Prostate gland (tissue), 2 donors: Measurements from ENCODE around the gene RIMBP2. TPM values are rescaled to one million over a fixed set of nuclear protein-coding genes. Genes with fewer than 3 reads are reported as not detected.

Experiments used
- DNase-seq: peaks from one replicate; pipeline ENCODE4 v3.0.0-alpha.2; 2019; ENCODE audit warnings: low spot score
- H3K27ac ChIP-seq, 2 donors: fragments of 200-600 bp; sonication (generic); 2 replicates each; pipeline ENCODE4 v1.5.1; 2017 to 2019
- H3K27me3 ChIP-seq: fragments of 200-600 bp; sonication (generic); replicated peaks from 2 replicates; pipeline ENCODE4 v1.5.1; 2019; ENCODE audit not compliant: insufficient read depth
- H3K36me3 ChIP-seq, 2 donors: fragments of 200-600 bp; sonication (generic); 1 replicate in 1 of 2; 2 replicates in 1 of 2; pipeline versions ENCODE4 v1.5.1 to v1.8.1; 2017 to 2019
- H3K4me1 ChIP-seq: fragments of 200-600 bp; sonication (generic); replicated peaks from 2 replicates; pipeline ENCODE4 v1.5.1; 2019
- H3K4me3 ChIP-seq, 2 donors: fragments of 200-600 bp; sonication (generic); 2 replicates each; pipeline ENCODE4 v1.5.1; 2017 to 2019
- H3K9me3 ChIP-seq: fragments of 200-600 bp; sonication (generic); 2 replicates; pipeline ENCODE4 v1.5.1; 2017
- CTCF ChIP-seq, 4 experiments: fragments of 200-600 bp in 2 of 4; fragments of 450-650 bp in 2 of 4; sonication (generic) in 2 of 4; IDR thresholded peaks; 1 replicate in 3 of 4; 2 replicates in 1 of 4; pipeline ENCODE4 v1.5.1; 2016 to 2019; ENCODE audit warnings: antibody characterized with exemption in 4 of 4, mild to moderate bottlenecking in 2 of 4, moderate library complexity in 2 of 4
- POLR2A ChIP-seq: fragments of 450-650 bp; IDR thresholded peaks from one replicate; pipeline ENCODE4 v1.6.1; 2016; ENCODE audit warnings: antibody characterized with exemption, mild to moderate bottlenecking
- POLR2AphosphoS5 ChIP-seq: sonication (generic); formaldehyde crosslinking; IDR thresholded peaks from one replicate; pipeline ENCODE4 v1.6.1; 2017; ENCODE audit warnings: antibody characterized with exemption
- WGBS: methylation state at CpG from one replicate; pipeline ENCODE4 v1.1.5; 2018; 5-methylcytosine and 5-hydroxymethylcytosine counted together
- intact Hi-C: fragments of 100-400 bp; cut with DNase I; formaldehyde crosslinking; loops from one replicate; pipeline ENCODE4 v1.14.2; 2022
- total RNA-seq, 2 donors: library from RNA; depleted of rRNA; stranded (reverse); fragments of >200 nt; gene quantifications; one replicate each; pipeline ENCODE4 v1.1.0, GENCODE V29; 2016

Gene RIMBP2
- total RNA-seq, 2 donors from 2014 or later: 0.96 to 7.0 TPM

- Histone ChIP-seq H3K27me3 (no peaks in the 10 kb centered on the region), H3K9me3 (no peaks in the 10 kb centered on the region), H3K4me1 (no peaks in the 10 kb centered on the region), H3K27ac (no peak overlapping the region), H3K4me3 (no peak overlapping the region), H3K36me3 (no peaks in the 10 kb centered on the region)
- WGBS: 81% methylated on average over 11 of the region's 11 CpGs
- no peak for TF ChIP-seq CTCF (IDR thresholded peaks at IDR 0.05)
- no peak for TF ChIP-seq POLR2A
- no peak for TF ChIP-seq POLR2AphosphoS5
- intact Hi-C loops: no loop called here
- DNase-seq: no peak
Observed at GRCh38 chr12:130609966-130610365, 106.1 kb downstream of the RIMBP2 start.

GRCh38 chr12:130608831-130609230, 107.3 kb downstream of the RIMBP2 start:
- intact Hi-C loops: no loop called here
- H3K4me1 ChIP-seq: no peaks in the 10 kb centered on the region
- H3K9me3 ChIP-seq: no peaks in the 10 kb centered on the region
- no peak overlapping the region for H3K27ac ChIP-seq
- WGBS: 86% methylated on average over 7 of the region's 7 CpGs
- TF ChIP-seq CTCF (IDR thresholded peaks at IDR 0.05): no peak
- no peak for TF ChIP-seq POLR2A
- TF ChIP-seq POLR2AphosphoS5: no peak
- H3K36me3 ChIP-seq: no peaks in the 10 kb centered on the region
- no peaks in the 10 kb centered on the region for H3K27me3 ChIP-seq
- H3K4me3 ChIP-seq: no peak overlapping the region
- DNase-seq: no peak

GRCh38 chr12:130608132-130608531, 108.0 kb downstream of the RIMBP2 start:
- intact Hi-C loops: no loop called here
- no peaks in the 10 kb centered on the region for H3K27me3 ChIP-seq
- H3K27ac ChIP-seq: no peak overlapping the region
- TF ChIP-seq POLR2A: no peak
- no peak for TF ChIP-seq CTCF (IDR thresholded peaks at IDR 0.05)
- no peak for TF ChIP-seq POLR2AphosphoS5
- no peaks in the 10 kb centered on the region for H3K9me3 ChIP-seq
- no peak overlapping the region for H3K4me3 ChIP-seq
- no peak for DNase-seq
- H3K36me3 ChIP-seq: no peaks in the 10 kb centered on the region
- 62% methylated on average over 5 of the region's 5 CpGs for WGBS
- no peaks in the 10 kb centered on the region for H3K4me1 ChIP-seq

GRCh38 chr12:130606231-130606630, 109.9 kb downstream of the RIMBP2 start:
- TF ChIP-seq CTCF (IDR thresholded peaks at IDR 0.05) (no peak), POLR2AphosphoS5 (no peak)
- Histone ChIP-seq H3K27me3 (no peaks in the 10 kb centered on the region), H3K27ac (no peak overlapping the region), H3K9me3 (no peaks in the 10 kb centered on the region), H3K4me1 (no peaks in the 10 kb centered on the region), H3K36me3 (no peaks in the 10 kb centered on the region), H3K4me3 (no peak overlapping the region)
- WGBS: 69% methylated on average over 12 of the region's 12 CpGs
- intact Hi-C loops: no loop called here
- no peak for DNase-seq

- no peaks in the 10 kb centered on the region for H3K27me3 ChIP-seq
- WGBS: 91% methylated on average over 8 of the region's 8 CpGs
- no peaks in the 10 kb centered on the region for H3K4me1 ChIP-seq
- H3K9me3 ChIP-seq: no peaks in the 10 kb centered on the region
- TF ChIP-seq POLR2AphosphoS5 (no peak), CTCF (IDR thresholded peaks at IDR 0.05) (no peak), POLR2A (no peak)
- H3K4me3 ChIP-seq: no peak overlapping the region
- intact Hi-C loops: no loop called here
- no peak overlapping the region for H3K27ac ChIP-seq
- no peak for DNase-seq
- H3K36me3 ChIP-seq: no peaks in the 10 kb centered on the region
Observed at GRCh38 chr12:130603396-130603965, 112.6 kb downstream of the RIMBP2 start.
